Measurements from ENCODE around the gene HSD17B14. TPM values are rescaled to one million over a fixed set of nuclear protein-coding genes. Genes with fewer than 3 reads are reported as not detected.

Gene HSD17B14
- total RNA-seq, 2 experiments from 2014 or later: 0.93 to 1.3 TPM

DNA sequence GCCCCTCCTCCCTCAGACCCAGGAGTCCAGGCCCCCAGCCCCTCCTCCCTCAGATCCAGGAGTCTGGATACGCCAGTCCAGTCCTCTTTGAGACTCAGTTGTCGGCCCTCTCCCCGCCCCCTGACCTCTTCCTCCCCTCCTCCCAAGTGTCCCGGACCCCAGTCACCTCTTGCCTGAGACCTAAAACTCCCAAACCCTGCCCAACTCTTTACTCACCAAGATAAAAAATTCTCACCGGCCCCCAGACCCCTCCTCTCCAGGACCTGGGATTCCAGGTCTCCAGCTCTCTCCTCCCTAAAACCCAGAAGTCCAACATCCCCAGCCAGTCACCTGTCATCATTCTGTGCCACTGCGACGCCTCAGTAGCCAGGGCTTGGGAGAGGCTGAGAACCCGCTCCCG is 1.4 kb upstream of the HSD17B14 start:
- ChIA-PET CTCF (interaction anchor here (0.8 to 2.8 kb wide), 5 partner anchors 42 to 156 kb away, joined by 3 to 13 read pairs (median 6); partner anchors contain the start of gene RUVBL2), POLR2A (interaction anchor here (0.7 to 2.2 kb wide), 4 partner anchors 21 to 193 kb away, joined by 3 to 17 read pairs (median 6); no protein-coding TSS in a partner anchor)
- H3K4me3 Mint-ChIP-seq: peak overlapping the region; percentile 45

GRCh38 chr19:48837051-48837524 is 797 bp upstream of the HSD17B14 start:
- H3K27me3 Mint-ChIP-seq: peaks cover 13% of the 10 kb centered on the region
- peak overlapping the region; percentile 86 for H3K4me3 Mint-ChIP-seq
- peak overlapping the region; percentile 69 for H3K27ac Mint-ChIP-seq
- H3K27me3 ChIP-seq (ENCODE audit: control insufficient read depth in 1 of 2, insufficient read depth in 2 of 2, low read length in 2 of 2): peaks cover 0 to 6% of the 10 kb centered on the region in 2 experiments
- H3K9me3 ChIP-seq (ENCODE audit: control insufficient read depth in 1 of 2, insufficient read depth in 1 of 2, low read length in 2 of 2): no peaks in the 10 kb centered on the region
- H3K27ac ChIP-seq (ENCODE audit: low read depth in 1 of 2, low read length in 2 of 2): no peak overlapping the region
- H3K4me1 Mint-ChIP-seq (ENCODE audit: low read depth): peaks cover 22% of the 10 kb centered on the region
- no peaks in the 10 kb centered on the region for H3K9me3 Mint-ChIP-seq
- H3K4me3 ChIP-seq (ENCODE audit: low read length): peak overlapping the region; percentile 50
- intact Hi-C loops (cut with DNase I, micrococcal nuclease): loop anchor here in 1 of 2 experiments (5.0 kb wide), 1 partner anchor 190 kb away; the partner anchor contains the start of gene CA11
- ChIA-PET CTCF (interaction anchor here (0.8 to 2.4 kb wide), 5 partner anchors 39 to 191 kb away, joined by 3 to 13 read pairs (median 4); partner anchors contain the start of gene CA11), POLR2A (interaction anchor here (0.7 to 2.2 kb wide), 7 partner anchors 21 to 192 kb away, joined by 3 to 17 read pairs (median 3); partner anchors contain the start of gene RUVBL2)
- no peaks in the 10 kb centered on the region for H3K36me3 ChIP-seq (ENCODE audit: insufficient read depth, low read length)
- ATAC-seq (ENCODE audit: poor library complexity): peak; percentile 78
- peaks cover 23% of the 10 kb centered on the region for H3K4me1 ChIP-seq (ENCODE audit: insufficient read depth, low read length)
- TF ChIP-seq, protein P1, sequence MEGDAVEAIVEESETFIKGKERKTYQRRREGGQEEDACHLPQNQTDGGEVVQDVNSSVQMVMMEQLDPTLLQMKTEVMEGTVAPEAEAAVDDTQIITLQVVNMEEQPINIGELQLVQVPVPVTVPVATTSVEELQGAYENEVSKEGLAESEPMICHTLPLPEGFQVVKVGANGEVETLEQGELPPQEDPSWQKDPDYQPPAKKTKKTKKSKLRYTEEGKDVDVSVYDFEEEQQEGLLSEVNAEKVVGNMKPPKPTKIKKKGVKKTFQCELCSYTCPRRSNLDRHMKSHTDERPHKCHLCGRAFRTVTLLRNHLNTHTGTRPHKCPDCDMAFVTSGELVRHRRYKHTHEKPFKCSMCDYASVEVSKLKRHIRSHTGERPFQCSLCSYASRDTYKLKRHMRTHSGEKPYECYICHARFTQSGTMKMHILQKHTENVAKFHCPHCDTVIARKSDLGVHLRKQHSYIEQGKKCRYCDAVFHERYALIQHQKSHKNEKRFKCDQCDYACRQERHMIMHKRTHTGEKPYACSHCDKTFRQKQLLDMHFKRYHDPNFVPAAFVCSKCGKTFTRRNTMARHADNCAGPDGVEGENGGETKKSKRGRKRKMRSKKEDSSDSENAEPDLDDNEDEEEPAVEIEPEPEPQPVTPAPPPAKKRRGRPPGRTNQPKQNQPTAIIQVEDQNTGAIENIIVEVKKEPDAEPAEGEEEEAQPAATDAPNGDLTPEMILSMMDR (IDR thresholded peaks at IDR 0.05): no peak
- no peaks in the 10 kb centered on the region for H3K36me3 Mint-ChIP-seq (ENCODE audit: low read depth)
- DNase-seq: peak; percentile 49 to 84 (median 72)

More for the DNA sequence above, 1.4 kb upstream of the HSD17B14 start:
- intact Hi-C loops (cut with DNase I, micrococcal nuclease): loop anchor here in 1 of 2 experiments (5.0 kb wide), 1 partner anchor 190 kb away; the partner anchor contains the start of gene CA11
- Mint-ChIP-seq H3K27me3 (peaks cover 13% of the 10 kb centered on the region), H3K9me3 (no peaks in the 10 kb centered on the region), H3K36me3 (ENCODE audit: low read depth) (no peaks in the 10 kb centered on the region), H3K27ac (no peak overlapping the region), H3K4me1 (ENCODE audit: low read depth) (peaks cover 22% of the 10 kb centered on the region)
- no peak for ATAC-seq (ENCODE audit: poor library complexity)
- Histone ChIP-seq H3K27me3 (ENCODE audit: control insufficient read depth in 1 of 2, insufficient read depth in 2 of 2, low read length in 2 of 2) (peaks cover 0 to 6% of the 10 kb centered on the region in 2 experiments), H3K9me3 (ENCODE audit: control insufficient read depth in 1 of 2, insufficient read depth in 1 of 2, low read length in 2 of 2) (no peaks in the 10 kb centered on the region), H3K27ac (ENCODE audit: low read depth in 1 of 2, low read length in 2 of 2) (no peak overlapping the region), H3K36me3 (ENCODE audit: insufficient read depth, low read length) (no peaks in the 10 kb centered on the region), H3K4me3 (ENCODE audit: low read length) (no peak overlapping the region), H3K4me1 (ENCODE audit: insufficient read depth, low read length) (peaks cover 23% of the 10 kb centered on the region)
- no peak for DNase-seq
- TF ChIP-seq, protein P1 (IDR thresholded peaks at IDR 0.05): no peak

DNA sequence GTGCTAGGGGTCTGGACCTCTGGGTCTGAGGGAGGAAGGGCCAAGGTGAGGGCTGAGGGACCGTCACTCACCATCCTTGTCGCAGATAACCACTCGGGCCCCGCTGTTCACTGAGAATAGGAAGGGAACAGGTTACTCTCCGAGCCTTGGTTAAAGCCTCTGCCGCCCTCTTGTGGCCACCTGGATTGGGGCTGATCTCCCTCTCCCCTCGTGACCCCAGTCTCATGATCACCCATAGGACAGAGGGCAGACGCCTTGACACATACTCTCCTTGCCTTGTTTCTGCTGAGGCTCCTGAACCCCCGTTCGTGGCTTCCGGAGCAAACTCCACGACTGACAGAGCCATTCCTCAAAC is 580 bp downstream of the HSD17B14 start:
- H3K27ac Mint-ChIP-seq: peak overlapping the region; percentile 73
- Histone ChIP-seq H3K27me3 (ENCODE audit: control insufficient read depth in 1 of 2, insufficient read depth in 2 of 2, low read length in 2 of 2) (peaks cover 0 to 6% of the 10 kb centered on the region in 2 experiments), H3K36me3 (ENCODE audit: insufficient read depth, low read length) (no peaks in the 10 kb centered on the region), H3K9me3 (ENCODE audit: control insufficient read depth in 1 of 2, insufficient read depth in 1 of 2, low read length in 2 of 2) (no peaks in the 10 kb centered on the region), H3K4me3 (ENCODE audit: low read length) (peak overlapping the region; percentile 50), H3K27ac (ENCODE audit: low read depth in 1 of 2, low read length in 2 of 2) (no peak overlapping the region), H3K4me1 (ENCODE audit: insufficient read depth, low read length) (peaks cover 23% of the 10 kb centered on the region)
- TF ChIP-seq, protein P1 (IDR thresholded peaks at IDR 0.05): peak; percentile 80
- H3K27me3 Mint-ChIP-seq: peaks cover 13% of the 10 kb centered on the region
- ATAC-seq (ENCODE audit: poor library complexity) (peak; percentile 88), DNase-seq (peak; percentile 88 to 98 (median 94))
- H3K4me1 Mint-ChIP-seq (ENCODE audit: low read depth): peaks cover 22% of the 10 kb centered on the region
- ChIA-PET CTCF (interaction anchor here (0.7 to 2.4 kb wide), 5 partner anchors 34 to 135 kb away, joined by 3 to 13 read pairs (median 4); no protein-coding TSS in a partner anchor), POLR2A (interaction anchor here (0.9 to 2.2 kb wide), 4 partner anchors 23 to 158 kb away, joined by 3 to 17 read pairs (median 3); partner anchors contain the start of gene RUVBL2)
- H3K4me3 Mint-ChIP-seq: peak overlapping the region; percentile 92
- H3K36me3 Mint-ChIP-seq (ENCODE audit: low read depth): no peaks in the 10 kb centered on the region
- H3K9me3 Mint-ChIP-seq: no peaks in the 10 kb centered on the region
- intact Hi-C loops (cut with DNase I, micrococcal nuclease): loop anchor here (1.0 to 5.0 kb wide), 4 partner anchors 40 to 189 kb away; partner anchors contain the start of gene CA11 (in 2 of the 2)

Data from CD4-positive, alpha-beta T cell (primary cell).